ENCODE data around the gene GPRIN2.

GPRIN2 gene

DNA sequence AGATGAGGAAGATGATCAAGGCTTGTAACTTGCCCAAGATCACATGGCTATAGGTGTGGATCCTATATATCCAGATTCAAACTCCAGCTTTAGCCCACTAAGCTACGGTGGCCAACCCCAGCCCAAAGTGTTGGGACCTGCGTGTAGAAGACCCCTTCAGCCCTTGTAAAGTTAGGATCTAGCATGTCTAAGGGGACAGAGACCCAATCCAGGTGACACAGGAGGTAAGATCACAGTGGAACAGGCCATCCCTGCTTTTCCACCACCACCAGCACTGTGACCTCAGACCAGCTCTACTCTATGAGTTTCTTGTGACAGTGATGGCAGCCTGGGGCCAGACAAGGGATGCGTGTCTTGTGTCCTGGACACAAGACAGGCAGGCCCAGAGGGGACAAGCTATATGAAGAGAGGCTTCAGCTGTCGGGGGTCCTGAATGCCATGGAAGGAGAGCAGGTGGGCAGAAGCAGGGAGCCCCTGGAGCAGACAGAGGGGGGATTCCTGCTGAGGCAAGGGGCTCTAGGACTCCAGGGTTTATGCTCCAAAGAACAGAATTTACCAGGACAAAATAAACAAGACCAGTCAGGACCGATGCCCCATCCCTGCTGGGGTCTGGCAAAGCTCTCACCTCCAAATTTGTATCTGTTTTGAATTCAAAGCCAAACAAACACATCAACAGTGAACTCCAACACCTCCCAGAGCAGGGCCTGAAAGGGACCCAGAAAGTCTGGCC lies 10.4 kb downstream of the GPRIN2 start:
- Histone ChIP-seq H3K27ac (no peak overlapping the region), H3K9me3 (ENCODE audit: severe bottlenecking) (no peaks in the 10 kb centered on the region), H3K4me3 (ENCODE audit: low read depth, low read length) (no peak overlapping the region), H3K36me3 (no peaks in the 10 kb centered on the region), H3K27me3 (ENCODE audit: insufficient read depth, low read depth, severe bottlenecking) (no peaks in the 10 kb centered on the region)
- peak; percentile 4 for DNase-seq
- no peak for TF ChIP-seq CTCF (IDR thresholded peaks at IDR 0.05; ENCODE audit: low read depth, low read length)

DNA sequence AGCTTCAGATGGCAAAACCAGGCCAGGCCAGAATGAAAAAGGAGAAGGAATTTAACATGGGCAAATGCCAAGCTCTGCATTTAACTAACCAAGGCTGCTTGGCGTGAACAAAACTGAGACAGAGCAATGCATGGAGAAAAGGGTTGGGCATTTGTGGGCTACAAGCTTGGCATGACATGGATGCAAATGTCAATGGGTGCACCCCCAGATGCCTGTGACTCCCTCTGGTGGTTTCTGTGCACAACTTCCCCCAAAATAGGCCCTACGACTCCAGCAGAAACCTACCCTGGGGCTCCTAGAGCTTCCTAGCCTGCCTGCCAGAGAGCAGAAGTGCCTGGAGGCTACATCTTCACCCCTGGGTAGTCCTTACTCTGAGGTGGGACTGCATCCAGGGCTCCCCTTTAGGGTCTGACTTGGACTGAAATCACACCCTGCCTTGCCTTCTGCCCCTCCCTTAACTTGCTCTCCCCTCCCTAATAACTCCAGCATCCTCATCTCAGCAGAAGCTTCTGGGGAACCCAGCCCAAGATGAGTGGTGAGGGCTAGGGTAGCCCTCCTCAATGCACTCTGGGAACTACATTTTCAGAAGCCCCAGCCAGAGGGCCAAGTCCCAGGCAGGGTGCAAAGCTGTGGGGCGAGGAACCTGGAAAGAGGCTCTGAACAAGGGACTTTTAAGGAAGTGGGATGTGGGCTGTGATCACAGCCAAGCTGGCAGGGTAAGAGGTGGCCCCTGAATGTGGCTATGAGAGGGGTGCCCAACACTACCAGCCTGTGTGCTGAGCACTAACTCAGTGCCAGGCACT lies 11.3 kb downstream of the GPRIN2 start:
- Histone ChIP-seq H3K9me3 (ENCODE audit: severe bottlenecking) (no peaks in the 10 kb centered on the region), H3K27ac (no peak overlapping the region), H3K4me3 (ENCODE audit: low read depth, low read length) (no peak overlapping the region), H3K27me3 (ENCODE audit: insufficient read depth, low read depth, severe bottlenecking) (no peaks in the 10 kb centered on the region), H3K36me3 (no peaks in the 10 kb centered on the region)
- peak; percentile 26 for DNase-seq
- peak; percentile 82 for TF ChIP-seq CTCF (IDR thresholded peaks at IDR 0.05; ENCODE audit: low read depth, low read length)

- H3K27me3 ChIP-seq (ENCODE audit: insufficient read depth, low read depth, severe bottlenecking) = no peaks in the 10 kb centered on the region
- DNase-seq = peak; percentile 3
- no peak overlapping the region for H3K4me3 ChIP-seq (ENCODE audit: low read depth, low read length)
- no peaks in the 10 kb centered on the region for H3K9me3 ChIP-seq (ENCODE audit: severe bottlenecking)
- no peaks in the 10 kb centered on the region for H3K36me3 ChIP-seq
- TF ChIP-seq CTCF (IDR thresholded peaks at IDR 0.05; ENCODE audit: low read depth, low read length) = no peak
- no peak overlapping the region for H3K27ac ChIP-seq
These were observed 12.7 kb downstream of the GPRIN2 start for GRCh38 chr10:46543466-46544377.

- DNase-seq = peak; percentile 8
- TF ChIP-seq CTCF (IDR thresholded peaks at IDR 0.05; ENCODE audit: low read depth, low read length) = no peak
- H3K4me3 ChIP-seq (ENCODE audit: low read depth, low read length) = no peak overlapping the region
- no peaks in the 10 kb centered on the region for H3K36me3 ChIP-seq
- no peaks in the 10 kb centered on the region for H3K27me3 ChIP-seq (ENCODE audit: insufficient read depth, low read depth, severe bottlenecking)
- no peak overlapping the region for H3K27ac ChIP-seq
- no peaks in the 10 kb centered on the region for H3K9me3 ChIP-seq (ENCODE audit: severe bottlenecking)
These were observed 13.6 kb downstream of the GPRIN2 start for GRCh38 chr10:46542567-46543465.
